ENCODE results near the gene KCNMB4. TPM values are rescaled to one million over a fixed set of nuclear protein-coding genes. Genes with fewer than 3 reads are reported as not detected.

Gene KCNMB4
- total RNA-seq, 1 experiment from 2014 or later = 0.23 TPM

DNA sequence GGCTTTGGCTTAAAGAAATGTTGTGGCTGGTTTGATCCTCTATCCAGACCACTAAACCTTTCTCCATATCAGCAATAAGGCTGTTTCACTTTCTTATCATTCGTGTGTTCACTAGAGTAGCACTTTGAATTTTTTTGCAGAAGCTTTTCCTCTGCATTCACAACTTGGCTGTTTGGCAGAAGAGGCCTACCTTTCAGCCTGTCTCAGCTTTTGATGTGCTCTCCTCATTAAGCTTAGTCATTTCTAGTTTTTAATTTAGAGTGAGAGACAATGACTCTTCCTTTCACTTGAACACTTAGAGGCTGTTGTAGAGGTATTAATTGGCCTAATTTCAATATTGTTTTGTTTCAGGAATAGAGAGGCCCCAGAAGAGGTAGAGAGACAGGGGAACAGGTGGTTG, 13.8 kb downstream of the KCNMB4 start:
- no TSS peak for BruUV-seq (replicated peaks)
- Mint-ChIP-seq H3K27ac (ENCODE audit: unreplicated experiment) (no peak overlapping the region), H3K9me3 (ENCODE audit: unreplicated experiment) (no peaks in the 10 kb centered on the region), H3K36me3 (ENCODE audit: insufficient read depth, unreplicated experiment) (no peaks in the 10 kb centered on the region), H3K27me3 (ENCODE audit: insufficient read depth, unreplicated experiment) (no peaks in the 10 kb centered on the region), H3K4me3 (ENCODE audit: unreplicated experiment) (no peak overlapping the region), H3K4me1 (ENCODE audit: low read depth, unreplicated experiment) (peaks cover 6% of the 10 kb centered on the region)
- ChIA-PET CTCF (no interaction called here), POLR2A (no interaction called here)
- no peaks in the 10 kb centered on the region for H3K4me1 ChIP-seq
- TF ChIP-seq, protein P1, sequence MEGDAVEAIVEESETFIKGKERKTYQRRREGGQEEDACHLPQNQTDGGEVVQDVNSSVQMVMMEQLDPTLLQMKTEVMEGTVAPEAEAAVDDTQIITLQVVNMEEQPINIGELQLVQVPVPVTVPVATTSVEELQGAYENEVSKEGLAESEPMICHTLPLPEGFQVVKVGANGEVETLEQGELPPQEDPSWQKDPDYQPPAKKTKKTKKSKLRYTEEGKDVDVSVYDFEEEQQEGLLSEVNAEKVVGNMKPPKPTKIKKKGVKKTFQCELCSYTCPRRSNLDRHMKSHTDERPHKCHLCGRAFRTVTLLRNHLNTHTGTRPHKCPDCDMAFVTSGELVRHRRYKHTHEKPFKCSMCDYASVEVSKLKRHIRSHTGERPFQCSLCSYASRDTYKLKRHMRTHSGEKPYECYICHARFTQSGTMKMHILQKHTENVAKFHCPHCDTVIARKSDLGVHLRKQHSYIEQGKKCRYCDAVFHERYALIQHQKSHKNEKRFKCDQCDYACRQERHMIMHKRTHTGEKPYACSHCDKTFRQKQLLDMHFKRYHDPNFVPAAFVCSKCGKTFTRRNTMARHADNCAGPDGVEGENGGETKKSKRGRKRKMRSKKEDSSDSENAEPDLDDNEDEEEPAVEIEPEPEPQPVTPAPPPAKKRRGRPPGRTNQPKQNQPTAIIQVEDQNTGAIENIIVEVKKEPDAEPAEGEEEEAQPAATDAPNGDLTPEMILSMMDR (IDR thresholded peaks at IDR 0.05; ENCODE audit: insufficient read depth in 1 of 2, low read depth in 1 of 2, low read length in 1 of 2, severe bottlenecking in 1 of 2, unreplicated experiment in 1 of 2) = no peak
- H3K9me3 ChIP-seq = no peaks in the 10 kb centered on the region
- no peak overlapping the region for H3K4me3 ChIP-seq (ENCODE audit: low read depth, low read length)
- intact Hi-C loops (cut with micrococcal nuclease; ENCODE audit: unreplicated experiment) = no loop called here
- no peaks in the 10 kb centered on the region for H3K36me3 ChIP-seq (ENCODE audit: control insufficient read depth, insufficient read depth, low read length)
- no peak for DNase-seq
- H3K27me3 ChIP-seq (replicated peaks; ENCODE audit: control insufficient read depth, insufficient read depth, low read length) = no peaks in the 10 kb centered on the region

DNA sequence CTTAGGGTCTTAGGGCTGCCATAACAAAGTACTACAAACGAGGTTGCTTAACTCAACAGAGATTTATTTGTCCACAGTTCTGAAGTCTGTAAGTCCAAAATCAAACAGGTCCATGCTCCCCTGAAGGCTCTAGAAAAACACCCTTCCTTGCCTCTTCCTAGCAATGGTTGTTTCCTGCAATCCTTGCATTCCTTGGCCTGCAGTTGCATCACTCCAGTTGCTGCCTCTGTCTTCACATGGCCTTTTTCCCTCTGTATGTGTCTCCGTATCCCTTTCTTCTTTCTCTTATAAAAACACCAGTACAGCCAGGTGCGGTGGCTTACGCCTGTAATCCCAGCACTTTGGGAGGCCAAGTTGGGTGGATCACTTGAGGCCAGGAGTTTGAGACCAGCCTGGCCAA, 17.4 kb downstream of the KCNMB4 start:
- TF ChIP-seq, protein P1 (IDR thresholded peaks at IDR 0.05; ENCODE audit: insufficient read depth in 1 of 2, low read depth in 1 of 2, low read length in 1 of 2, severe bottlenecking in 1 of 2, unreplicated experiment in 1 of 2) = no peak
- Mint-ChIP-seq H3K4me1 (ENCODE audit: low read depth, unreplicated experiment) (peaks cover 6% of the 10 kb centered on the region), H3K4me3 (ENCODE audit: unreplicated experiment) (no peak overlapping the region), H3K27ac (ENCODE audit: unreplicated experiment) (peak overlapping the region; percentile 81), H3K9me3 (ENCODE audit: unreplicated experiment) (no peaks in the 10 kb centered on the region), H3K36me3 (ENCODE audit: insufficient read depth, unreplicated experiment) (no peaks in the 10 kb centered on the region), H3K27me3 (ENCODE audit: insufficient read depth, unreplicated experiment) (no peaks in the 10 kb centered on the region)
- H3K4me1 ChIP-seq = no peaks in the 10 kb centered on the region
- H3K27me3 ChIP-seq (replicated peaks; ENCODE audit: control insufficient read depth, insufficient read depth, low read length) = no peaks in the 10 kb centered on the region
- no peak overlapping the region for H3K4me3 ChIP-seq (ENCODE audit: low read depth, low read length)
- intact Hi-C loops (cut with micrococcal nuclease; ENCODE audit: unreplicated experiment) = no loop called here
- H3K9me3 ChIP-seq = no peaks in the 10 kb centered on the region
- no TSS peak for BruUV-seq (replicated peaks)
- no peaks in the 10 kb centered on the region for H3K36me3 ChIP-seq (ENCODE audit: control insufficient read depth, insufficient read depth, low read length)
- ChIA-PET CTCF (no interaction called here), POLR2A (no interaction called here)
- DNase-seq = no peak

DNA sequence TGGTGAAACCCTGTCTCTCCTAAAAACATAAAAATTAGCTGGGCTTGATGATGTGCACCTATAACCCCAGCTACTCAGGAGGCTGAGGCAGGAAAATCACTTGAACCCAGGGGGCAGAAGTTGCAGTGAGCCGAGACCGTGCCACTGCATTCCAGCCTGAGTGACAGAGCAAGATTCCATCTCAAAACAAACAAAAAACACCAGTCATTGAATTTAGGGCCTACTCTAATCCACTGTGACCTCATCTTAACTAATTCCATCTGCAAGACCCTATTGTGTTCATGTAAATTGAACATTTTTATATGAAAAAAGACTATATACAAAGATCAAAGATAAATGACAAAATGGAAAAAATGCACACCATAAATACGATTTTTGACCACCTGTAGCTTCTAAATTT, 17.8 kb downstream of the KCNMB4 start:
- DNase-seq = no peak
- H3K4me3 Mint-ChIP-seq (ENCODE audit: unreplicated experiment) = no peak overlapping the region
- ChIA-PET POLR2A (no interaction called here), CTCF (no interaction called here)
- H3K27me3 ChIP-seq (replicated peaks; ENCODE audit: control insufficient read depth, insufficient read depth, low read length) = no peaks in the 10 kb centered on the region
- H3K4me3 ChIP-seq (ENCODE audit: low read depth, low read length) = no peak overlapping the region
- H3K4me1 Mint-ChIP-seq (ENCODE audit: low read depth, unreplicated experiment) = peaks cover 6% of the 10 kb centered on the region
- H3K36me3 ChIP-seq (ENCODE audit: control insufficient read depth, insufficient read depth, low read length) = no peaks in the 10 kb centered on the region
- H3K36me3 Mint-ChIP-seq (ENCODE audit: insufficient read depth, unreplicated experiment) = no peaks in the 10 kb centered on the region
- H3K27me3 Mint-ChIP-seq (ENCODE audit: insufficient read depth, unreplicated experiment) = no peaks in the 10 kb centered on the region
- H3K27ac Mint-ChIP-seq (ENCODE audit: unreplicated experiment) = peak overlapping the region; percentile 81
- H3K4me1 ChIP-seq = no peaks in the 10 kb centered on the region
- intact Hi-C loops (cut with micrococcal nuclease; ENCODE audit: unreplicated experiment) = no loop called here
- no peaks in the 10 kb centered on the region for H3K9me3 ChIP-seq
- TF ChIP-seq, protein P1 (IDR thresholded peaks at IDR 0.05; ENCODE audit: insufficient read depth in 1 of 2, low read depth in 1 of 2, low read length in 1 of 2, severe bottlenecking in 1 of 2, unreplicated experiment in 1 of 2) = no peak
- BruUV-seq (replicated peaks) = no TSS peak
- H3K9me3 Mint-ChIP-seq (ENCODE audit: unreplicated experiment) = no peaks in the 10 kb centered on the region
